ENCODE results near the gene NOP14.

NOP14 gene

DNA sequence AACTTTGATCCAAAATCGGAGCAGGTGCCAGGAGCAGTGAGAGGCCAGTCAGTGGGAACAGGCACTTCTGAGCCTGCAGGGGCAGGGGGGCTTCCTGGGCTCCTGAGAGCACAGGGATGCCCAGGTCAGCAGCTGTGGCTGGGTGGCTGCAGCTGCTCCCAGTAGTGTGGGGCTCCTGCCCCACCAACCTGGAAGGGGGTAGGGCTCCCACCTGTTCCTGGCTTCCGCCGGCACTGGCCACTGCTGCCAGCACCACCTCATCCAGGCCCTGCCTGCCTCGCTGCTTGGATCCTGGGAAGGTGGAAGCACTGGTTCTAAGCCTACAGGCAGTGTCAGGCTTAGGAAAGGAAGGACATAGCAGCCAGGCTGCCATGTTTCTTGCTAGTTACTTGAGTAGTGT is 18.8 kb upstream of the NOP14 start:
- Histone ChIP-seq H3K27ac (ENCODE audit: low read length) (no peak overlapping the region), H3K4me1 (ENCODE audit: insufficient read depth, low read length) (no peaks in the 10 kb centered on the region), H3K79me2 (ENCODE audit: insufficient read depth, low read length) (no peaks in the 10 kb centered on the region), H4K20me1 (ENCODE audit: insufficient read depth, low read length) (no peaks in the 10 kb centered on the region), H3K4me2 (ENCODE audit: insufficient read depth, low read length) (no peak overlapping the region), H3K36me3 (ENCODE audit: insufficient read depth, low read length) (no peaks in the 10 kb centered on the region), H3K9ac (ENCODE audit: low read depth, low read length) (no peak overlapping the region), H3K9me3 (ENCODE audit: insufficient read depth, low read length, severe bottlenecking) (peaks cover 21% of the 10 kb centered on the region), H3K27me3 (ENCODE audit: insufficient read depth, low read length, poor library complexity) (no peaks in the 10 kb centered on the region), H3K4me3 (ENCODE audit: low read depth in 1 of 2, low read length in 2 of 2) (no peak overlapping the region), H2AFZ (ENCODE audit: low read depth, low read length) (no peak overlapping the region)
- no peak for DNase-seq
- no peak for ATAC-seq (ENCODE audit: insufficient read depth, low read depth)
- TF ChIP-seq, protein P1, sequence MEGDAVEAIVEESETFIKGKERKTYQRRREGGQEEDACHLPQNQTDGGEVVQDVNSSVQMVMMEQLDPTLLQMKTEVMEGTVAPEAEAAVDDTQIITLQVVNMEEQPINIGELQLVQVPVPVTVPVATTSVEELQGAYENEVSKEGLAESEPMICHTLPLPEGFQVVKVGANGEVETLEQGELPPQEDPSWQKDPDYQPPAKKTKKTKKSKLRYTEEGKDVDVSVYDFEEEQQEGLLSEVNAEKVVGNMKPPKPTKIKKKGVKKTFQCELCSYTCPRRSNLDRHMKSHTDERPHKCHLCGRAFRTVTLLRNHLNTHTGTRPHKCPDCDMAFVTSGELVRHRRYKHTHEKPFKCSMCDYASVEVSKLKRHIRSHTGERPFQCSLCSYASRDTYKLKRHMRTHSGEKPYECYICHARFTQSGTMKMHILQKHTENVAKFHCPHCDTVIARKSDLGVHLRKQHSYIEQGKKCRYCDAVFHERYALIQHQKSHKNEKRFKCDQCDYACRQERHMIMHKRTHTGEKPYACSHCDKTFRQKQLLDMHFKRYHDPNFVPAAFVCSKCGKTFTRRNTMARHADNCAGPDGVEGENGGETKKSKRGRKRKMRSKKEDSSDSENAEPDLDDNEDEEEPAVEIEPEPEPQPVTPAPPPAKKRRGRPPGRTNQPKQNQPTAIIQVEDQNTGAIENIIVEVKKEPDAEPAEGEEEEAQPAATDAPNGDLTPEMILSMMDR (IDR thresholded peaks at IDR 0.05; ENCODE audit: borderline replicate concordance, extremely low read depth, low read length, poor library complexity, severe bottlenecking) = no peak

DNA sequence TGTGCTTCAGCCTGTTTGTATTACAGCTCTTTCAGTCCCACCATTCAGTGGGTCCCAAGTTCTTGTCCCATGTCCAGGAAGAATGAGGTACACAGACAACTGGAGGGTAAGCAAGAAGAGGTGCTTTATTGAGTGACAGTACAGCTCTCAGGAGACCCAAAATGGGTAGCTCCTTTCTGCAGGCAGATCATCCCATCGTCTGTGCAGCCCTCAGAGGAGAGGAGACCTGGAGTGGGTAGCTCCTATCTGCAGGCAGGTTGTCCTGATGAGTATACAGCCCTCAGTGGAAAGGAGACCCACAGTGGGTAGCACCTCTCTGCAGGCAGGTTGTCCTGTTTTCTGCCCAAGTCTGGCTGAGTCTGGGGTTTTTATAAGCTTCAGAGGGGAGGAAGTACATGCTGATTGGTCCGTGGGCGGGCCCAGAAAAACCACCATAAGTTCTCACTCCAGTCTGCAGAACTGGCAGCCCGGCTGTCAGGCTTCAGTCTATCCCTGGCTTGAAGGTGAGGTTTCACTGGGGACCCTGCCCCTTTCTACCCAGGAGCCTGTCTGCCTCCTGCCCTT is 18.1 kb upstream of the NOP14 start:
- Histone ChIP-seq H3K4me2 (ENCODE audit: insufficient read depth, low read length) (no peak overlapping the region), H4K20me1 (ENCODE audit: insufficient read depth, low read length) (no peaks in the 10 kb centered on the region), H3K27me3 (ENCODE audit: insufficient read depth, low read length, poor library complexity) (no peaks in the 10 kb centered on the region), H3K27ac (ENCODE audit: low read length) (no peak overlapping the region), H3K9me3 (ENCODE audit: insufficient read depth, low read length, severe bottlenecking) (peaks cover 21% of the 10 kb centered on the region), H3K36me3 (ENCODE audit: insufficient read depth, low read length) (no peaks in the 10 kb centered on the region), H2AFZ (ENCODE audit: low read depth, low read length) (no peak overlapping the region), H3K4me1 (ENCODE audit: insufficient read depth, low read length) (no peaks in the 10 kb centered on the region), H3K79me2 (ENCODE audit: insufficient read depth, low read length) (no peaks in the 10 kb centered on the region), H3K9ac (ENCODE audit: low read depth, low read length) (no peak overlapping the region), H3K4me3 (ENCODE audit: low read depth in 1 of 2, low read length in 2 of 2) (no peak overlapping the region)
- peak; percentile 13 for DNase-seq
- TF ChIP-seq EZH2 (IDR thresholded peaks at IDR 0.05; ENCODE audit: borderline replicate concordance, low read depth, low read length, severe bottlenecking) = no peak
- TF ChIP-seq, protein P1 (IDR thresholded peaks at IDR 0.05; ENCODE audit: borderline replicate concordance, extremely low read depth, low read length, poor library complexity, severe bottlenecking) = no peak
- ATAC-seq (ENCODE audit: insufficient read depth, low read depth) = no peak

DNA sequence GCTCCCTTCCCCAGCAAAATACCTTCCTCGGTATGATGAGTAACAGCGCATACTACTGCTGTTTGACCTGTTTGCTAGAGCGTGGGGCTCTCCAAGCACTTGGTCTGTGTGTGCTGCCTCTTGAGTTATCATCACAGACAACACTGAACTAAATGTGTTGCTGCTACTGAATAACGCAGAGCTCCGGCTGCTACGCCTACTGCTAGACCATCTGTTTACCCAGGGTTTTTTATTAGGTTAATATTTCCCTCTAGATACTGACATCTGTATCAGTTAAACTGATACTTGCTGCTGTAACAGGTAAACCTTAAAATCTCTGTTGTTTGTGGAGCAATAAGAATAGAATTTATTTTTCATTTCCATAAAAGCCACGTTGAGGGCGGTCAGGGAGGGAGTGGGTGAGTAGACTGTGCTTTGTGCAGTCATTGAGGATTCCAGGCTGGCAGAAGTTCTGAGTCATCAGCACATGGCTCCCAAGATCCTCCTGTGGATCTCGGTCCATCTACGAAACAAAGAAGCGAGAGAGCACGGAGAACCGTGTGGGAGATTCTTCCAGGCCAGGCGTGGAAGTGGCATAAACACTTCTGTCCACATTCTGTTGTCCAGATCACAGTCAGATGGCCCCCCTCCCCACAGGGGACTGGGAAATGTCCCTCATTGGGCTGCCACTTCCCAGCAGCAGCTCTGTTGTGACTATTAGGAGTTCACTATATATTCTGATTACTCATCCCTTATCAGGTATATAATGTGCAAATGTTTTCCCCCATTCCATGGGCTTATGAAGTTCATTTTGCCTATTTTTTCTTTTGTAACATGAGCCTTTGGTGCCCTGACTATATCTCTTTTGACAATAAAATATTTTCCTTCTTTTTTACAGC is 14.2 kb upstream of the NOP14 start:
- TF ChIP-seq EZH2 (IDR thresholded peaks at IDR 0.05; ENCODE audit: borderline replicate concordance, low read depth, low read length, severe bottlenecking) = no peak
- TF ChIP-seq, protein P1 (IDR thresholded peaks at IDR 0.05; ENCODE audit: borderline replicate concordance, extremely low read depth, low read length, poor library complexity, severe bottlenecking) = no peak
- Histone ChIP-seq H3K4me1 (ENCODE audit: insufficient read depth, low read length) (no peaks in the 10 kb centered on the region), H2AFZ (ENCODE audit: low read depth, low read length) (no peak overlapping the region), H3K9ac (ENCODE audit: low read depth, low read length) (no peak overlapping the region), H3K27me3 (ENCODE audit: insufficient read depth, low read length, poor library complexity) (no peaks in the 10 kb centered on the region), H4K20me1 (ENCODE audit: insufficient read depth, low read length) (no peaks in the 10 kb centered on the region), H3K36me3 (ENCODE audit: insufficient read depth, low read length) (no peaks in the 10 kb centered on the region), H3K4me2 (ENCODE audit: insufficient read depth, low read length) (no peak overlapping the region), H3K79me2 (ENCODE audit: insufficient read depth, low read length) (no peaks in the 10 kb centered on the region), H3K9me3 (ENCODE audit: insufficient read depth, low read length, severe bottlenecking) (peaks cover 21% of the 10 kb centered on the region), H3K27ac (ENCODE audit: low read length) (no peak overlapping the region), H3K4me3 (ENCODE audit: low read depth in 1 of 2, low read length in 2 of 2) (no peak overlapping the region)
- ATAC-seq (ENCODE audit: insufficient read depth, low read depth) (no peak), DNase-seq (no peak)
